Renal cortex interstitium (tissue), 11 donors: Measurements from ENCODE around the gene GK. TPM values are rescaled to one million over a fixed set of nuclear protein-coding genes. Genes with fewer than 3 reads are reported as not detected.

Experiments used
- DNase-seq, 11 donors: peaks; one replicate each; pipeline ENCODE4 v3.0.0-alpha.2; 2013; ENCODE audit warnings: low read depth in 9 of 11, low spot score in 4 of 11; ENCODE audit errors: extremely low read depth in 1 of 11
- polyA plus RNA-seq, 3 donors: library from polyadenylated mRNA; unstranded; fragments of 120-200 nt; gene quantifications; one replicate each; pipeline ENCODE4 v1.2.1, GENCODE V29; 2013; ENCODE audit not compliant: insufficient read length in 3 of 3

Gene GK
- polyA plus RNA-seq, 3 donors, result 81.1 to 138 (median 116) TPM

- DNase-seq, result no peak
Observed at GRCh38 chrX:30673884-30674598, 20.8 kb downstream of the GK start.

- no peak for DNase-seq
Observed at GRCh38 chrX:30674799-30675198, 21.6 kb downstream of the GK start.

- DNase-seq, result no peak
Observed at GRCh38 chrX:30679369-30679768, 26.1 kb downstream of the GK start.

- DNase-seq, result no peak
Observed at GRCh38 chrX:30680618-30681017, 27.4 kb downstream of the GK start.

GRCh38 chrX:30688641-30689040 lies 35.4 kb downstream of the GK start:
- no peak for DNase-seq

- no peak for DNase-seq
Observed at GRCh38 chrX:30689116-30689515, 35.9 kb downstream of the GK start.

- no peak for DNase-seq
Observed at GRCh38 chrX:30690330-30690729, 37.1 kb downstream of the GK start.

GRCh38 chrX:30693999-30694650 lies 40.9 kb downstream of the GK start:
- DNase-seq, result no peak

- no peak for DNase-seq
Observed at GRCh38 chrX:30702736-30703135, 49.5 kb downstream of the GK start.

- no peak for DNase-seq
Observed at GRCh38 chrX:30706216-30706775, 53.1 kb downstream of the GK start.

GRCh38 chrX:30712214-30712613 lies 59.0 kb downstream of the GK start:
- DNase-seq, result no peak

GRCh38 chrX:30713061-30713525 lies 59.9 kb downstream of the GK start:
- DNase-seq, result peak; percentile 1 to 46 (median 18)

GRCh38 chrX:30714138-30714537 lies 60.9 kb downstream of the GK start:
- DNase-seq, result no peak

- no peak for DNase-seq
Observed at GRCh38 chrX:30715976-30716375, 62.8 kb downstream of the GK start.

- no peak for DNase-seq
Observed at GRCh38 chrX:30733852-30734660, 80.8 kb downstream of the GK start.

GRCh38 chrX:30734782-30735181 lies 81.6 kb downstream of the GK start:
- no peak for DNase-seq

- DNase-seq, result peak in 9 of 11 donors; percentile 7 to 41 (median 19)
Observed at GRCh38 chrX:30735839-30736238, 82.6 kb downstream of the GK start.

GRCh38 chrX:30741545-30741944 lies 88.3 kb downstream of the GK start:
- no peak for DNase-seq

- DNase-seq, result no peak
Observed at GRCh38 chrX:30748342-30748960, 95.2 kb downstream of the GK start.
